ENCODE measurements around the gene KCNH6. TPM values are rescaled to one million over a fixed set of nuclear protein-coding genes. Genes with fewer than 3 reads are reported as not detected.

KCNH6 gene, protein sequence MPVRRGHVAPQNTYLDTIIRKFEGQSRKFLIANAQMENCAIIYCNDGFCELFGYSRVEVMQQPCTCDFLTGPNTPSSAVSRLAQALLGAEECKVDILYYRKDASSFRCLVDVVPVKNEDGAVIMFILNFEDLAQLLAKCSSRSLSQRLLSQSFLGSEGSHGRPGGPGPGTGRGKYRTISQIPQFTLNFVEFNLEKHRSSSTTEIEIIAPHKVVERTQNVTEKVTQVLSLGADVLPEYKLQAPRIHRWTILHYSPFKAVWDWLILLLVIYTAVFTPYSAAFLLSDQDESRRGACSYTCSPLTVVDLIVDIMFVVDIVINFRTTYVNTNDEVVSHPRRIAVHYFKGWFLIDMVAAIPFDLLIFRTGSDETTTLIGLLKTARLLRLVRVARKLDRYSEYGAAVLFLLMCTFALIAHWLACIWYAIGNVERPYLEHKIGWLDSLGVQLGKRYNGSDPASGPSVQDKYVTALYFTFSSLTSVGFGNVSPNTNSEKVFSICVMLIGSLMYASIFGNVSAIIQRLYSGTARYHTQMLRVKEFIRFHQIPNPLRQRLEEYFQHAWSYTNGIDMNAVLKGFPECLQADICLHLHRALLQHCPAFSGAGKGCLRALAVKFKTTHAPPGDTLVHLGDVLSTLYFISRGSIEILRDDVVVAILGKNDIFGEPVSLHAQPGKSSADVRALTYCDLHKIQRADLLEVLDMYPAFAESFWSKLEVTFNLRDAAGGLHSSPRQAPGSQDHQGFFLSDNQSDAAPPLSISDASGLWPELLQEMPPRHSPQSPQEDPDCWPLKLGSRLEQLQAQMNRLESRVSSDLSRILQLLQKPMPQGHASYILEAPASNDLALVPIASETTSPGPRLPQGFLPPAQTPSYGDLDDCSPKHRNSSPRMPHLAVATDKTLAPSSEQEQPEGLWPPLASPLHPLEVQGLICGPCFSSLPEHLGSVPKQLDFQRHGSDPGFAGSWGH
- total RNA-seq = not detected

DNA sequence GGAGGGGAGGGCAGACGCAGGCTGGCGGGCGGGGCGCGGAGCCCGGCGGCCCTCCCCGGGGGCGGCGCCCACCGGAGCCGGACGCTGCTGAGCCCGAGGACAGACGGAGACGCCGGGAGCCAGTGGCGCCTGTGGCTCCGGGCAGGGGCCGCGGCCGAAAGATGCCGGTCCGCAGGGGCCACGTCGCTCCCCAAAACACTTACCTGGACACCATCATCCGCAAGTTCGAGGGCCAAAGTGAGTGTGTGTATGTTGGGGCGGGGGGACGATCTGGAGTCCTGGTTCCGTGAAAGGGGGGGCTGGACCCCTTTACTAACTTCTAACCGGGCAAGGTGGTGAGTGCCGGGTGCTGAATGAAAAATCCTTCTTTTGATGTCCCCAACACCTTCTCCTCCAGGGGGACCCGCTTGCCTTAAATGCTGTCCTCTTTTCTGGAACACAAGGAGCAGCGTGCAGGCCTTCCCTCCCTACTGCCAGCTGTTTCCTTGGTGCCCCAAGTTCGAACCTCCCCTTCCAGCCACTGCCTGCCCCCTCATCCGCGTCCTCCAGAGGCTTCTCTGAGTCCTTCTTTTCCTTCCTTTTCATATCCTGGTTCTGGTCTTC lies at the start of gene KCNH6:
KCNH6 (plus strand) TSS at position 106 of the 603 bp plus-strand sequence; CDS start at position 162, 56 bp downstream.
- TF ChIP-seq, protein P1, sequence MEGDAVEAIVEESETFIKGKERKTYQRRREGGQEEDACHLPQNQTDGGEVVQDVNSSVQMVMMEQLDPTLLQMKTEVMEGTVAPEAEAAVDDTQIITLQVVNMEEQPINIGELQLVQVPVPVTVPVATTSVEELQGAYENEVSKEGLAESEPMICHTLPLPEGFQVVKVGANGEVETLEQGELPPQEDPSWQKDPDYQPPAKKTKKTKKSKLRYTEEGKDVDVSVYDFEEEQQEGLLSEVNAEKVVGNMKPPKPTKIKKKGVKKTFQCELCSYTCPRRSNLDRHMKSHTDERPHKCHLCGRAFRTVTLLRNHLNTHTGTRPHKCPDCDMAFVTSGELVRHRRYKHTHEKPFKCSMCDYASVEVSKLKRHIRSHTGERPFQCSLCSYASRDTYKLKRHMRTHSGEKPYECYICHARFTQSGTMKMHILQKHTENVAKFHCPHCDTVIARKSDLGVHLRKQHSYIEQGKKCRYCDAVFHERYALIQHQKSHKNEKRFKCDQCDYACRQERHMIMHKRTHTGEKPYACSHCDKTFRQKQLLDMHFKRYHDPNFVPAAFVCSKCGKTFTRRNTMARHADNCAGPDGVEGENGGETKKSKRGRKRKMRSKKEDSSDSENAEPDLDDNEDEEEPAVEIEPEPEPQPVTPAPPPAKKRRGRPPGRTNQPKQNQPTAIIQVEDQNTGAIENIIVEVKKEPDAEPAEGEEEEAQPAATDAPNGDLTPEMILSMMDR (IDR thresholded peaks at IDR 0.05) = no peak
- ATAC-seq (ENCODE audit: low FRiP score) (no peak), DNase-seq (ENCODE audit: low spot score) (no peak)

DNA sequence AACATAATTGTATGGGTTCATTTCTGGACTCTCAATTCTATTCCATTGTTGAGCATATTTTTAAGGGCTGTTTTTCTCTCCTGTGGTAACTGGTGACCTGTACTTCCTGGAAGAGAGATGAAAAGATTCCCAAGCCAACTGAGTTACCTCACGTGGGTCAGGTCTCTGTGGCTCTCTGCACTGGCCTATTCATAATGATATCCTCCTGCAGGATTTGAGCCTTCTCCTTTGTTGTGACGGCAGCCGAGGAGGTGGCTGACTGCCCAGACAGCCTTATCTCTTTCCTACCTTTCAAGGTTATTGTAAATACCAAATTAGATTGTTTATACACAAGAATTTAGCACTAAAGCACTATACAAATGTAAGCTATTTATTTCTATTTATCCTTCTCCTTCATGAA lies 49.0 kb upstream of the KCNH6 start:
- DNase-seq (ENCODE audit: low spot score) = no peak
- no peak for ATAC-seq (ENCODE audit: low FRiP score)
- TF ChIP-seq, protein P1 (IDR thresholded peaks at IDR 0.05) = no peak

DNA sequence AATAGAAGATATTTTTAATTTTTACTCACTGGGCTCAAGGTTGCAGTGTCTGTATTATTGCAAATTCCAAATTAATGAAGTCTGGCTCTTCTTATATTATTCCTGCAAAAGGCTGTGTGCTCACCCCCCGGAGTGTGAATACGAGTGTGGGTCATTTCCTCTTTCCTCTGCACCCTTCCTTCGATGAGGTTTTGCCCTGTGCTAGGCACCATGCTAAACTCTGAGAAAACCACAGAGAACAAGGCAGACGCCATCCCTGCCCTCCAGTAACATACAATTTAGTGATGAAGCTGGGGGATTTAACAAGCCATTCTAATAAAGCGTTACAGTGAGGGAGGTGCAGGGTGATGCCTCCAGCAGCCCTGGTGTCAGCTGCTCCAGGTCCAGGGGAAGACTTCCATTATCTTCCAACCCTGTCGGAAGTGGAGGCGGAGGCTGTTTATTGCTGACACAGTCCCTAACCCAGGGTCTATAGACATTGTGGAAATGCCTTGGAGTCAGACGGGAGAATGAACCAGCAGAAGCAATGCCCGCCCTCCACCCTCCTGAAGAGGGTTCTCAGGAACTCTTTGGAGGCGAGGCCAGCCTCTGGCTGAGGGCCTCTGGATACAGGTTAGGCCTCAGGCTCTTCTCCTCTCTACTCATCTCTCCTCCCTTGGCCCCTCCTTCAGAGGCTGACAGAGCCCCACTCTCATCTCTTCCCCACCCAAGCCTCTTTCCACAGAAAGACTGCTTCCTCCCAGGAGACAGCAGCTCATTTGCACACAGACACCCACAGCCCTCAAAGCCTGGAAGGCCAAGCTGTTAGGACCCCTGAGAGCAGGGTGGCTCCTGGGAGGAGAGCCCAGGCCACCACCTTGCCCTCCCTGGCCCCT lies 48.3 kb upstream of the KCNH6 start:
- ATAC-seq (ENCODE audit: low FRiP score) (no peak), DNase-seq (ENCODE audit: low spot score) (no peak)
- TF ChIP-seq, protein P1 (IDR thresholded peaks at IDR 0.05) = no peak

DNA sequence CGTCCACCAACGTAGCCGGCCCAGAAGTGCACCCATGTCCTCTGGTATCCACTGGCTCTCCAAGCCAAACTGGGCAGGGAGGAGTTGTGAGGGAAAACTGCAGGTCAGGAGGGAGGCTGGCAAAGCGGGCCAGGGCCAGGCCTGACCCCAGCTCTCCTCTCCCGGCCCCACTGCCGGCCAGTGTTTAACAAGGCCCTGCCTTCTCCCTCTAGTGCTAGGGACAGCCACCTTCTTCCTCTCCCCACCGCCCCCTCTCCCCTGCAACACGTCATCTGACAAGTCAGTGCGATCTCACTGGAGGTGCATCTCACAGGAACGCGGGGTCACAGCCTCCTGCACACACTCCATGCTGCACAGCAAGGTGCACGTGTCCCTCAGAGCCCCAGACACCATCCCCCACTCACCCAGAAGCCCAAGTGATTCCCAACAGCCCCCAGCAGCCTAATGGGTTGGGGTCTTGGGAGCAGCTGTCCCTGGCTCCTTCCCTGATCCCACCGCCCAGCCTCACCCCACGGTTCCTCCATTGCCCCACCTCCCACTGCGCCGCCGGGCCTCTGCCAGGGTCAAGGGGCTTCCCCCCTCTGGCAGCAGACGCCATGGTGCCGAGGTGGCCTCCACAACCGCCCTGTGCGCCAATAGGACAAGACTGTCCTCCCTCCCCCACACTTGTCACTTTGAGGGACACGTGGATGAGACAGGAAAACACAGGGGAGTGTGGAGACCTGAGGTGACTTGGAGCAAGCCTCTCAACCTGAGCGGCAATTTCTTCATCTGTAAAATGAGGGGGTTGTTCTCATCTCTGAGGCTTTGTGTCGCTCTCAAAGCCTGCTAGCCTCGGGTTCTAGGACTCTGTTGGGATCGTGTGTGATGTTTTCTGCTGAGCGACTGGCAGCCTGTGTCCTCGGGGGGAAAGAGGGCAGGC lies 47.4 kb upstream of the KCNH6 start:
- DNase-seq (ENCODE audit: low spot score) = no peak
- TF ChIP-seq, protein P1 (IDR thresholded peaks at IDR 0.05) = no peak
- ATAC-seq (ENCODE audit: low FRiP score) = no peak

DNA sequence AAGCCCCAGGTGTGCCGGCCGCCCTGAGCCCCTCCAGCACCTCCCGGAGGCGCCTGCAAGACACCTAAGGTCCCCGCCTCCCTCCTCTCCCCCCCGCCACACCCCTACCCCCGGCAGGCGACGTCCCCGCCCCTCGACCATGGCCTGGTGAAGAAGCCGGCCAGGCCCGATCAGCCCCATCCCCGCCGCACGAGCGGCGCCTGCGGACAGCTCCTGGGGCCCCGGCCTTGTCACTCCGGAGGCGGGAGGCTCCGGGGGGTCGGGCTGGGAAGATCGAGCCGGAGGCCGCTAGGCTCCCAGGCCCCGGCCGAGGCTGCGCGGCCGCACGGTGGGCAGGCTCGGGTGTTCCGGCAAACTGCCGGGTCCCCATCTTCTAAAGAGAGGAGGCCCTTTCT lies 46.7 kb upstream of the KCNH6 start:
- TF ChIP-seq, protein P1 (IDR thresholded peaks at IDR 0.05) = no peak
- no peak for DNase-seq (ENCODE audit: low spot score)
- ATAC-seq (ENCODE audit: low FRiP score) = peak; percentile 28

All from omental fat pad (tissue), 4 donors.